Heart left ventricle (tissue), 16 donors: ENCODE results near the gene C2CD4A. TPM values are rescaled to one million over a fixed set of nuclear protein-coding genes. Genes with fewer than 3 reads are reported as not detected.

Experiments
- ATAC-seq, 4 donors: fragments of 200-7000 bp; cut with Tn5 transposase; one replicate each; pipeline ENCODE4 v1.9.1; 2020 to 2022; ENCODE audit warnings: moderate library complexity in 4 of 4, mild to moderate bottlenecking in 3 of 4, moderate number of reproducible peaks in 1 of 4
- DNase-seq, 5 donors: peaks; one replicate each; pipeline ENCODE4 v3.0.0-alpha.2; 2020
- H3K27ac ChIP-seq, 12 donors: fragments of 200-600 bp; sonication (generic) in 4 of 12; one replicate each; pipeline versions ENCODE4 v1.5.0 to v1.8.0; 2016 to 2022; ENCODE audit warnings: mild to moderate bottlenecking in 2 of 12
- H3K27me3 ChIP-seq, 9 donors: fragments of 200-600 bp; sonication (generic) in 2 of 9; one replicate each; pipeline versions ENCODE4 v1.5.1 to v1.8.0; 2016 to 2022; ENCODE audit warnings: mild to moderate bottlenecking in 3 of 9
- H3K36me3 ChIP-seq, 9 donors: fragments of 200-600 bp; sonication (generic) in 2 of 9; one replicate each; pipeline versions ENCODE4 v1.5.0 to v1.8.0; 2018 to 2022; ENCODE audit warnings: mild to moderate bottlenecking in 2 of 9
- H3K4me1 ChIP-seq, 12 donors: fragments of 200-600 bp; sonication (generic) in 4 of 12; one replicate each; pipeline versions ENCODE4 v1.5.0 to v1.8.0; 2016 to 2022; ENCODE audit warnings: mild to moderate bottlenecking in 3 of 12
- H3K4me3 ChIP-seq, 12 donors: fragments of 200-600 bp; sonication (generic) in 4 of 12; one replicate each; pipeline versions ENCODE4 v1.5.0 to v1.8.0; 2017 to 2022; ENCODE audit warnings: mild to moderate bottlenecking in 9 of 12, moderate library complexity in 4 of 12
- H3K9me3 ChIP-seq, 12 donors: fragments of 200-600 bp; sonication (generic) in 4 of 12; one replicate each; pipeline versions ENCODE4 v1.5.0 to v1.8.0; 2016 to 2022; ENCODE audit warnings: mild to moderate bottlenecking in 1 of 12
- CTCF ChIP-seq, 12 donors: fragments of 200-600 bp; sonication (generic) in 4 of 12; IDR thresholded peaks; one replicate each; pipeline versions ENCODE4 v1.5.0 to v1.8.0; 2018 to 2022; ENCODE audit warnings: antibody characterized with exemption in 12 of 12, mild to moderate bottlenecking in 5 of 12
- POLR2A ChIP-seq, 2 donors: fragments of 450-650 bp; IDR thresholded peaks; one replicate each; pipeline ENCODE4 v1.6.1; 2017; ENCODE audit warnings: antibody characterized with exemption in 2 of 2, mild to moderate bottlenecking in 2 of 2, moderate library complexity in 2 of 2
- WGBS, 4 donors: extraction: QIAGEN DNeasy Blood & Tissue Kit in 2 of 4; methylation state at CpG; one replicate each; pipeline versions ENCODE4 v1.1.5 to v1.1.7; 2013 to 2018; 5-methylcytosine and 5-hydroxymethylcytosine counted together
- intact Hi-C, 10 donors: fragments of 100-400 bp; cut with DNase I; formaldehyde crosslinking; loops; one replicate each; pipeline versions ENCODE4 v1.11.1 to v1.14.2; 2022
- polyA plus RNA-seq, 2 donors: library from polyadenylated mRNA; stranded (reverse); fragments of 200-250 nt; gene quantifications; one replicate each; pipeline ENCODE4 v1.2.3, GENCODE V29; 2013
- total RNA-seq, 9 donors: library from RNA; depleted of rRNA in 2 of 9; stranded (reverse); fragments of >200 nt in 2 of 9; fragmentation: NEBNext Ultra II Directional in 3 of 9; extraction: Animal tissue kit (Norgen Biotek cat#: 25700) in 3 of 9; gene quantifications; one replicate each; pipeline versions ENCODE4 v1.1.0 to v1.2.4, GENCODE V29; 2016 to 2023
- donor health status: ischemic (EF 13 %, LVEDD 7.1; RV severe dilation, severe dysfunction).
- donor health status: healthy with polysubstance abuse.
- donor health status: DM: no; HTN: yes; CAD: no.
- donor health status: DM: no; HTN: no; CAD: no.
- donor health status: ischemic (EF 25% LVEDD 6.9; RV normal size, moderate dysfunction).
- donor health status: ischemic (EF 25% LVEDD 5.7; RV mildly dilated, moderate dysfunction).
- donor health status: healthy.
- donor health status: DM: yes; HTN: yes; CAD: no.
- donor health status: ischemic (EF 35%, LVEDD 5.7; RV mildly dilated, moderate dysfunction).
- donor health status: nonischemic (EF 11% LVEDD 7.7; RV severe dilation, severe dysfunction).
- donor health status: DM: yes; HTN: yes; CAD: no.
- donor health status: PGD.
- donor health status: ischemic (EF 29% LVEDD 5.4; RV normal size, mild dysfunction).
- donor health status: nonischemic (EF 23%, LVEDD 6.1; RV moderate dilation, normal function).

C2CD4A gene
- total and polyA plus RNA-seq, 11 donors: 0.04 TPM; not detected in 10

- no peak for DNase-seq
- Histone ChIP-seq H3K4me1 (peaks cover 0 to 16% (median 3%) of the 10 kb centered on the region in 12 donors), H3K36me3 (no peaks in the 10 kb centered on the region), H3K9me3 (no peaks in the 10 kb centered on the region), H3K27ac (peak overlapping the region in 1 of 12 donors; percentile 2), H3K27me3 (no peaks in the 10 kb centered on the region), H3K4me3 (no peak overlapping the region)
- no peak for ATAC-seq
- no peak for TF ChIP-seq CTCF (IDR thresholded peaks at IDR 0.05)
- no peak for TF ChIP-seq POLR2A (IDR thresholded peaks at IDR 0.05)
- intact Hi-C loops: no loop called here
- WGBS, 4 donors: 92 to 97% (median 96%) methylated on average over 1 of the region's 1 CpG
Observed at GRCh38 chr15:62109437-62109836, 42.7 kb downstream of the C2CD4A start.

GRCh38 chr15:62109982-62110851 is 43.4 kb downstream of the C2CD4A start:
- TF ChIP-seq CTCF (IDR thresholded peaks at IDR 0.05) (no peak), POLR2A (IDR thresholded peaks at IDR 0.05) (no peak)
- Histone ChIP-seq H3K27ac (peak overlapping the region in 4 of 12 donors; percentile 2 to 46 (median 18)), H3K4me3 (no peak overlapping the region), H3K36me3 (no peaks in the 10 kb centered on the region), H3K4me1 (peaks cover 0 to 16% (median 3%) of the 10 kb centered on the region in 12 donors), H3K9me3 (no peaks in the 10 kb centered on the region), H3K27me3 (no peaks in the 10 kb centered on the region)
- ATAC-seq: peak in 2 of 4 donors; percentile 56 to 63
- intact Hi-C loops: no loop called here
- WGBS, 4 donors: 53 to 60% (median 55%) methylated on average over 6 of the region's 6 CpGs
- no peak for DNase-seq

GRCh38 chr15:62112081-62112480 is 45.3 kb downstream of the C2CD4A start:
- Histone ChIP-seq H3K27ac (no peak overlapping the region), H3K36me3 (no peaks in the 10 kb centered on the region), H3K9me3 (no peaks in the 10 kb centered on the region), H3K27me3 (no peaks in the 10 kb centered on the region), H3K4me3 (no peak overlapping the region), H3K4me1 (peaks cover 0 to 16% (median 3%) of the 10 kb centered on the region in 12 donors)
- intact Hi-C loops: no loop called here
- TF ChIP-seq CTCF (IDR thresholded peaks at IDR 0.05) (no peak), POLR2A (IDR thresholded peaks at IDR 0.05) (no peak)
- WGBS, 4 donors: 71 to 89% (median 79%) methylated on average over 4 of the region's 4 CpGs
- DNase-seq: no peak
- ATAC-seq: no peak
